Stimulated activated CD8-positive, alpha-beta memory T cell treated with anti-CD3 and anti-CD28 coated beads, Interleukin-7, amount 100 ng/mL, for 24 hours (primary cell): ENCODE results near the gene MCF2L.

Experiments used
- DNase-seq: peaks from one replicate; pipeline ENCODE4 v3.0.0-alpha.2; 2020; ENCODE audit warnings: low read depth

The MCF2L gene

GRCh38 chr13:113083402-113084061 is 114.5 kb downstream of the MCF2L start:
- no peak for DNase-seq

GRCh38 chr13:113084094-113084942 is 115.3 kb downstream of the MCF2L start:
- no peak for DNase-seq

GRCh38 chr13:113084943-113085540 is 116.0 kb downstream of the MCF2L start:
- DNase-seq: no peak

GRCh38 chr13:113086031-113086750 is 117.2 kb downstream of the MCF2L start:
- DNase-seq: no peak

GRCh38 chr13:113086991-113087922 is 118.2 kb downstream of the MCF2L start:
- no peak for DNase-seq

- DNase-seq: no peak
Observed at GRCh38 chr13:113087923-113088690, 119.1 kb downstream of the MCF2L start.

- DNase-seq: no peak
Observed at GRCh38 chr13:113088691-113089020, 119.6 kb downstream of the MCF2L start.

GRCh38 chr13:113089693-113090414 is 120.8 kb downstream of the MCF2L start:
- DNase-seq: no peak

GRCh38 chr13:113090415-113090770 is 121.4 kb downstream of the MCF2L start:
- no peak for DNase-seq

GRCh38 chr13:113090806-113091205 is 121.8 kb downstream of the MCF2L start:
- no peak for DNase-seq

GRCh38 chr13:113091211-113091771 is 122.3 kb downstream of the MCF2L start:
- no peak for DNase-seq

GRCh38 chr13:113091891-113092775 is 123.1 kb downstream of the MCF2L start:
- DNase-seq: no peak

- DNase-seq: no peak
Observed at GRCh38 chr13:113092776-113093579, 124.0 kb downstream of the MCF2L start.

- no peak for DNase-seq
Observed at GRCh38 chr13:113093580-113094409, 124.8 kb downstream of the MCF2L start.

GRCh38 chr13:113094410-113094800 is 125.4 kb downstream of the MCF2L start:
- no peak for DNase-seq

GRCh38 chr13:113095146-113096051 is 126.4 kb downstream of the MCF2L start:
- no peak for DNase-seq
